Inferior parietal cortex (tissue), 1 donor: ENCODE measurements around the gene LOC101059915.

Experiments used
- DNase-seq: peaks from one replicate; pipeline ENCODE4 v3.0.0-alpha.2; 2016; ENCODE audit errors: extremely low spot score

The LOC101059915 gene

DNA sequence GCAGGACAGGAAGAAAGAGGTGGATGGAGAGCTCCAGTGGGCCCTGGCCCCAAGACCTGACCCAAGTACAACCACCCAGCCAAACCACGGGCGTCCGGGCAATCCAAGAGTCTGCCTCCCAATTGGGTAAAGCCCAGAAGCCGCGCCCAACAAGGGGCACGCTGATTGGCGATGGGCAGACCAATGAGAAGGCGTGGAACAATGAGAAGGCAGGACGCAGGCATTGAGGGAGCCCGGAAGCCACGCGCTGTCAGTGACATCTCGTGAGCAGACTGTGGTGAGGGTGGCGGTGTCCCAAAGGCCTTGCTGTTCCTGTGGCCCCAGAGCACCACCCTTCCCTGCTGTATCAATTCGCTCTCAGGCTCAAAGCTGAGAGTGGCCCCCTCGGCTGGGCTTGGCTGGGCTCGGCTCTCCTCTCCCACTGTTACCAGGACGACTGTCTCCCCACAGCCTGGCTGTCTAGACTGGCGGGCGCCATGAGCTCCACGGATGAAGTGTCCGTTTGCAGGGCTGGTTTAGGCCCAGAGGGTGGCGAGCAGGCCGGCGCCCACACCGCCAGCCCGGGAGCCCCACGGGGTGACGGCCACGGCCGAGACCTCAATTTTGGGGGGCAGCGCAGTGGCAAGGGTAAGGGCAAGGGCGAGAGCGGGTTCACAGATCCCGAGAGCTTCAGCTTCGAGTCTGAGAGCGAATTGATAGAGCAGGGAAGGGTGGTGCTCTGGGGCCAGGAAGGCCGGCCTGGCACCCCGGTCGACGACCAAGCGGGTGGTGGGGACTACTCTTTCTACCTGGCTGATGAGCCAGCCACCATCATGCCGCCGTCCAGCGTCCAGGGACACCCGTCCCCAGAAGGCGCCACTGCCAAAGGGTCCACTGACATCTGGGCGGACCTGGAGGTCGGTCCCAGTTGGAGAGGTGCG, at the start of gene LOC101059915:
TSS of gene LOC101059915 (plus strand) at position 219 of the 920 bp plus-strand sequence.
- no peak for DNase-seq

DNA sequence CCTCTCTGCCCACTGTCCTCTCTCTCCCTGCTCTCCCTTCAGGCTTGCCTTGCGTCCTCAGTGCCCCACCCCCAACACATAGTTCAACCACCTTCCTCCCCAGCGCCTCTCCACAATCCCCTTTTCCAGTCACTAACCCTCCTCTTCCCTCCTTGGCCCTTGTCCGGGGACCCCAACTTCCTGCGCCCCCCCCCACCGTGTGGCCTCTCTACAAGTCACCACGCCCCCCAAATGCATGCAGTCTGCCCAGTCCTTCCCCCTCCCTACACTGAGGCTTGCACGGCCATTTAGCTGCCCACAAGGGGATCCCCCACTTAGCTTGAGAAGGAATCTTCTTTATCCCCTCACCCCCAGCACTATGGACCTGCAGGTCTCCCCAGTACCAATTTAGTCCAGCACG, 49.6 kb upstream of the LOC101059915 start:
- no peak for DNase-seq

DNA sequence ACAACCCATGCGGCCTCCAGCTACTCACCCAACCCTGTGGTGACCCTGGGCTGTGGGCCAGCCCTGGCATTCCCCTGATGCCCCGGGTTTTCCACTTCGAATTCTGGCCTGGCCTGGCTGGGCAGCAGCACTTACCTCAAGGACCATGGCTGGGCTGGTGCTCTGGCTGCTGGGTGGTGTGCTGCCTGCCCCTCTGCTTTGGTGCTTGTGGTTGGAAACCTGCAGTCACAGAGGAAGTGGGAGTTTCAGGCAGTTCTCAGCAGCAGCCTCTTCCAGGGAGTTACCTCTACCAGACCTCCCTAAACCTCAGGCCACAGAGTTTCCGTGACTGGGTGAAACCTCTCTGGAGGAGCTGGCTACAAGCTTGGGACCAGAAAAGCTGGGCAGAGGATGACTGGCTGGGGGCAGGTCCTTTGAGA, 49.0 kb upstream of the LOC101059915 start, which contains the start of gene CXCR3:
TSS of gene CXCR3 (minus strand) at position 209 of the 419 bp plus-strand sequence. CDS start at position 147, 62 bp downstream.
- no peak for DNase-seq

DNA sequence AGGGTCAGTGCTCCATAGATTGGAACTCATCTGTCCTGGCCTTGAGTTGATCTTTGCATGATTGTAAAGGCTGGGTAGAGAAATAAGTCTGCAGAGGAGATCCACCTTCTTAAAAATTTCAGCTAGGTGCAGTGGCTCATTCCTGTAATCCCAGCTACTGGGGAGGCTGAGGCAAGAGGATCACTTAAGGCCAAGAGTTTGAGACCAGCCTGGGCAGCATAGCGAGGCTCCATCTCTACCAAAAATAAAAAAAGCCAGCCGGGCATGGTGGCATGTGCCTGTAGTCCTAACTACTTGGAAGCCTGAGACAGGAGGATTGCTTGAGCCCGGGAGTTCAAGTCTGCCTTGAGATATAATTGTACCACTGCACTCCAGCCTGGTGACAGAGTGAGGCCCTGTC, 48.6 kb upstream of the LOC101059915 start:
- no peak for DNase-seq

DNA sequence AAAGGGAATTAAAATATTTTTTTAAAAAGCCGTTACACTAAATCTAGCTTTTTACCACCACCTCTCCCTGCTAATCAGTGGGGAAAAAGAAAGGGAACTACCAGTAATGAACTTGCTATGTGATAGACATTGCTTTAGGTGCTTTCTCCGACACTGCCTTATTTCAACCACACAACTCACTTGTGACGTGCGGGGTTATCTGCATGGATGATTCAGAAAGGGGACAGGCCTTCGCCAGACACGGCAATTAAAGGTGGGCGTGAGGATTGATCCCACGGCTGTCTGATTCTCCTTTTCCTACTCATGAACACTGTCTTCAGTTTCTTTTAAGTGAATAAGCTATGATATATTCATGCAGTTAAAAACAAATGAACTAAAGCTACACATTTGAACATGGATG, 48.2 kb upstream of the LOC101059915 start:
- DNase-seq: no peak

DNA sequence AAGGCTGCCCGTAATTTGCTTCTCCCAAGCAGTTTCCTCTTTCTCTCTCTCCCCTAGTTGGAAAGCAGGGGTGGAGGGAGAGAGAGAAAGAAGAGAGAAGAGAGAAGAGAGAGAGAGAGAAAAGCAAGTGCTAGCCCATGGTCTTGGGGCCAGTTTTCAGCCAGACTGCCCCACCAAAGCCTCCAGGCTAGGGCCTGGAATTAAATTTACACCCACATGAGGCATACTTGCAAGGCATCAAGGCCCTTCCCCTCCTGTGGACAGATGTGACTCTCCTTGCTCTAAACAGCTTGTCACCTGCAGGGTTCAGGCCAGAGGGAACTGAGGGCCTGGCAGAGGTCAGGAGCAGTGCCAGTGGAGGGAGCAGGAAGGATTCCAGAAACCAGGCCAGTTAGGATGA, 47.4 kb upstream of the LOC101059915 start:
- no peak for DNase-seq

DNA sequence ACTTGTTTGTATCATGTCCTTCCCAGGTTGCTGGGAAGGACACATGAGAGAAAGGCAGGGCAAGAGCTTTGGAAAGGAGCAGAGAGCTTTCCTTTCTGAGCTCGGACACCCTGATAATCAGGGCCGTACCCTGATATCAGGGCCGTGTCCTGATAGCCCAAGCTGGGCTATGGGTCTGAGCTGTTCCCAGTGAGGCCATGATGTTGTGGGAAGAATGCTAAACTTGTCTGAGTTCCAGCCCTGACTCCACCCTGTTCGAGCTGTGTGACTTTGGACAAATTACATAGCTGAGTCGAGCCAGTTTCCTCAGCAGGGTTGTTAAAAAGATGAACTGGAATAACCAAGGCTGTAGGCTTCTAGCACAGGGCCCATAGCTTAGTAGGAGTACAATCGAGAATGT, 45.7 kb upstream of the LOC101059915 start:
- no peak for DNase-seq

DNA sequence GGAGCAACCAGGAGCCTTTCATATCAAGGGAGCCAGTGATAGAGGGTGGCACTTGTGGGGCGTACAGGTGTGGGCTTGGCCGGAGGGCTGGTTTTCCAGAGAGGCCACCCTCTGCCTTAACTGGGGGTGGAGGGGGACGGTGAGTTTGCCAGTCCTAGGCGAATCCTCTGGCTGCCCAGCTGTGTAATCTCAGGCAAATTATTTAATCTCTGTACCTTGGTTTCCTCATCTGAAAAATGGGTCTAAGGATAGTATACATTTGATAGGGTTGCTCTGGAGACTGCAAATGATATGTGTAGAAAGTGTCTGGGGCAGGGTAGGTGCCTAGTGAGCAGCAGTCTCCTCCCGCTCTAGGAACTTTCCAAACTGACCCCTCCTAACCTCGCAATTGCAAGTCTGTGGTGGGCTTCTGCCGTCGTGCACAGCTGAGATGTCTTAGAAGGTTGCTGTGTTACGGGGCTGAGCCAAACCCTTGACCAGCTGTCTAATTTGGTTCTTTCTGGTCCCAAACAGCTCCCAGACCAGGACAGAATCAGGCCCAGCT, 45.2 kb upstream of the LOC101059915 start:
- no peak for DNase-seq

DNA sequence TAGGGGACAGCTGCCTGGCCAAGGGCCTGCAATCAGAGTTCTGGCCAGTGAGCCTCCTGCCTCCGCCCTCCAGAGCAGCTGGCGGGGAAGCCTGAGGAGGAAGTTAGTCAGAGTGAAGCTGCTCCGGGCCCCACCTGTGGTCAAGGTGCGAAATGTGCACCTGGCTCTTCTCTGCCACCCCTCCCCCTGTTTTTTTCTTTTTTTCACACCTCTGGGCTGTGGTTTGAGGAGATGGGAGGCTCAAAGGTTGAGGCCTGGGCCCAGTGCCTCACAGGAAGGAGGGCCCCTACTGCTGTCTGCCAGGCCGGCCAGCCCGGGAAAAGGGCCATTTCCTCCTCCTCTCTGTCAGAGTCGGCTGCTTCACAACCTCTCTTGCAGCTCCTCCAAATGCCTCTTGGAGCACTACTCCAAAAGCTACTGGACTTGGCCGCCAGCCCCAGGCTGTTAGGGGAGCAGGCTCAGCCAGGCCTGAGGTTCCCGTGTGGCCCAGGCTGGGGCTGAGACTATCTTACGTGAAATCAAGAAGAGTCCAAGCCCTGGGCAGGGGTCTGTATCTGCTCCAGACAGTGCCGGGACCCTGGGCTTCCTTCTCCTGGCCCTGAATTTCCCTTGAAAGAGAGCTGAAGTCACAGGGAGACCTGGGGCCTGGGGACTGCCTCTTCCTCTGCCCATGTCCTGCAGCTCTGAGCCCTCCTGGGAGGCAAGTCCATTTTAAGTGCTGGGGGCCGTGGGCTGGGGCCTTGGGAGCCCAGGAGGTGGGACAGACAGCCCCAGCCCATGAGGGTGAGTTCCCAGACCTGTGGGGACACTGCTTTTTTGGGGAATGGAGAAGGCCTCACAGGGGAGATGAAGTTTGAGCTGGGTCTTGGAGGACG, 44.5 kb upstream of the LOC101059915 start:
- peak; percentile 40 for DNase-seq

DNA sequence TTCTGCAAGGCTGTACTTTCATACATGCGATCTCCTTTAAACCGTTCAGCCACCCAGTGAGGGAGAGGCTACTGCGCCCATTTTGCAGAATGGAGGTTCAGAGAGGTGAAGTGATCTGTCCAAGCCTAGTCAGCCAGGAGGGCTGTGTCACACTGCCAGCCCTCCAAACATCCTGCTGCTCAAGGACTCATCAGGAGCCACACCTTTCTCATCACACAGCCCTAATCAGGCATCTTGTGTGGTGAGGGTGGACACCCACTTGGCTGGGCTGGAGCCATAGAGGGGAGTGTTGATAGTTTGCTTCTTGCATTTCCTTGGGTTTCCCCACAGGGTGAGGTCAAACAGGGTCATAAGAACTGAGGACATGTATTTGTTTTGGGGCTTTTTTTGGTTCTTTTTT, 43.6 kb upstream of the LOC101059915 start:
- no peak for DNase-seq

DNA sequence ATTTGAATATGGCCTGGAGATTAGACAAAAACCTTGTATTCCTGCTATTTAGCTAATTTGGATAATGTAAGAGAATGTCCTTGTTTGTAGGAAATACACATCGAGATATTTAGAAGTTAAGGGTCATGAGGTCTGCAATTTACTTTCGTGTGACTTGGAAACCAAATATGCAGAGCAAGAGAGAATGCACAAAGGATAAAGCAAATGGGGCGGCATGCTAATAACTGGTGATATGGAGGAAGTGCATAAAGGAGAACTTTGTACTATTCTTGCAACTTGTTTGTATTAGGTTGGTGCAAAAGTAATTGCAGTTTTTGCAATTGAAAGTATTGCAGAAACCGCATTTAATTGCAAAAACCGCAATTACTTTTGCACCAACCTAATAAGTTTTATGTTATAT, 41.9 kb upstream of the LOC101059915 start:
- DNase-seq: no peak

DNA sequence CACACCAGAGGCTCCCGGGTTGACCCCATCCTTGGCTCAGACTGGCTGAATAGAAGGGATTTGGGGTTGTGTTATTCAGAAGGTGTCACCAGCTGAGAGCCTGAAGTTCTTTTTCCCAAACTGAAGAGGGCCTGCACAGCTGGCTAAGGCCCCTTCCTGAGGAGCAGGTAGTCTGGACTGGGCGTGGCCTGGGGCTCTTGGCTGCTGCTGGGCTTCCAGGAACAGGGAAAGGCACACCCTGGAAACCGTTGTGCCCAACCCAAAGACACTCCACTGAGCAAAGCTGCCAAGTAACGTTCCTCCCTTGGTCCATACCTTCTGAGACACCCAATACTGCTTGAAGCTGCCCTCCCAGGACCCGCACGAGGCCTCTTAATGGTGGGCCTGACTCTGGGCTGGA, 40.8 kb upstream of the LOC101059915 start:
- DNase-seq: no peak

DNA sequence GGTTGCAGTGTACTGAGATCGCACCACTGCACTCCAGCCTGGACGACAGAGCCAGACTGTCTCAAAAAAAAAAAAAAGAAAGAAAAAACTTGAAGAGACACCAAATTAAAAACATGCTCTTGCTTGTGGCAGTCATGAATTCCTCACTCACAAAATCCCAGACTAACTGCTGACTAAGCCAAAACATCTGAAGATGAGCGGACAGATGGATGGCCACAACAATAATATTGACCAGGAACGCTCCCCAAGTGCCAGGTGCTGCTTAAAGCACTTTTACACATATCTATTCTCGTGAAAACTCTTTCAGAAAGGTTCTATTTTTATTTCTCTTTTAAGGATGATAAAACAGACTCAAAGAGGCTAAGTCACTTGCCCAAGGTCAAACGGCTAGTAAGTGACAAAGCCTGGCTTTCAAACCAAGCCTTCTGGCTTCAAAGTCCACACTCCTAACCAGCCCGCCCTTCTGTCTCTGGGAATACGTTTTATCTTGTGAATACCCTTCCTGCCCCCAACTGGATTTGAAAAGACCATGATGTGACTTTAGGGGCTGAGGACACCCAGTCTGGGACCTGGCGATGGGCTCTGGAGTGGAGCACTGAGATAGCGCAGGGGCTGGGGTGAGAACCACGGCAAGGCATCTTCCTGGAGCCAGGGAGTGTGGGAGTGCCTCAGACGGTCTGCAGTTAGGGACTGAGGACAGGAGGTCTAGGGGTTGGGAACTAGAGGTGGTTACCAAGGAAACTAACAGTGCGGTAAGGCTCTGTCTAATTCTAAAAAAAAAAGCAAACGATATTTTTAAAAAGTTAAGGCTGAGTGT, 39.5 kb upstream of the LOC101059915 start:
- DNase-seq: no peak

DNA sequence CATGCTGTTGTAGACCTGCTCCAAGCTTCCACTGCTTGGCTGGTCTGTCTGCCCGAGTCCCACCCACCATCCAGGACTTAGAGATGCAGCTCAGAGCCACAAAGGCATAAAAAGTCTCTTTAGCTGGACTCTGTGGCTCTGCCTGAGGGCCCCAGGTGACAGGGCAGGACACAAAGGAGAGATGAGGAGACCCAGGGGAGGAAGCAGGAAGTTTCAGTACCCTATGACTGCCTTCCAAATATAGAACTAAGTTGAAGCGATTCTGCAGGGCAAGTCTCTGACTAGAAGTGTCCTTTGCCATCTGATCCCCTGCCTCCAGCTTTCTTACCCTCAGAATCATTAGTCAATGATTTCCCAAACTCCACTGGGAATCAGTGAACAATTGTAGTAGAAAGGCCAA, 37.9 kb upstream of the LOC101059915 start:
- DNase-seq: no peak

DNA sequence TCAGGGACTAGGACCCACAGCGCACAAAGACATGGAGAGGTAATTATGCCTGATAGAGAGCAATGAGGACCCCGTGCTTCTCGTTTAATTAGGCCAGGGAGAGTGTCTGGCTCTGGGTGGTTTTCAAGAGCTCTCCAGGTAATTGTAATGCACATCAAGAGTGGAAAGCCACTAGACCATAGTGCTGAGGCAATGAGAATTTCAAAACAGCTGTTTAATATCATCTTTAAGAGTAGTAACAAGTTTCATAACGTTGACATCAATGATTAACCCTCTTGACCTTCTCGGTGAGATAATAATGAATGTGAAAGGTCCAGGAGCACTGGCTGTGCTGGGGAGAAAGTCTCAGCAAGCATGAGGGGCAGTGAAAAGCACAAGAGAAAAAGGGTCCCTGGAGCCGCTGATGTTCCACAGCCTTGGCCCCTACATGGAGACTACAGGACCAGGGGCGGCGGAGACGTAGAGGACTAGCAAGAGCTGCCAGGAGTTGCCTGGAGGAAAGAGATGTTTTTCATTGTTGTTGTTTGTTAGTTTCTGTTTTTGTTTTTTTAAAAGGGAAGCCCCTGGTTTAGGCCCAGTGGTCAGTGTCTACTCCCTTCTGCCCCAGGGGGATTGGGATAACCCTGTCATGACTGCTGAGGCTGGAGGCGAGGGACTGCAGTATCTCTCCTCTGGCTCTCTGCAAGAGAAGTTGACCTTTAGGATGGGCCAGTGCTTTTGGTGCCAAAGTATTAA, 34.3 kb upstream of the LOC101059915 start:
- no peak for DNase-seq

DNA sequence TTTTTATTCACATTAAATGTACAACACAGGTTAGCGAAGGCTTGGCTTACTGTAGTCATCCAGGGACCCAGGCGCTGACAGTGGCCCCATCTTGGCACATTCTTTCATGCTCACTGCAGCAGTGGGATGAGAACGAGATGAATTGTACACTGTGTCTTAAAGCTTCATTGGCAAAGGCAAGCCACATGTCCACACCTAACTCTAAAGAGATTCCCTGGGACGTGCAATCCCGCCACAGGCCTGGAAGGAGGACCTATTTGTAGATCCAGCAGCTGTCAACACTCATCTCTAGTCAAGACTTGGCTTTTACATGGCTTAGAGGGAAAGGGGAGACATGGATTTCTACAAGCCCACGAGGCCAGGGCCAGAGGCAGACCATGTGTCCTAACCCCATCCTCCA, 33.0 kb upstream of the LOC101059915 start:
- no peak for DNase-seq

DNA sequence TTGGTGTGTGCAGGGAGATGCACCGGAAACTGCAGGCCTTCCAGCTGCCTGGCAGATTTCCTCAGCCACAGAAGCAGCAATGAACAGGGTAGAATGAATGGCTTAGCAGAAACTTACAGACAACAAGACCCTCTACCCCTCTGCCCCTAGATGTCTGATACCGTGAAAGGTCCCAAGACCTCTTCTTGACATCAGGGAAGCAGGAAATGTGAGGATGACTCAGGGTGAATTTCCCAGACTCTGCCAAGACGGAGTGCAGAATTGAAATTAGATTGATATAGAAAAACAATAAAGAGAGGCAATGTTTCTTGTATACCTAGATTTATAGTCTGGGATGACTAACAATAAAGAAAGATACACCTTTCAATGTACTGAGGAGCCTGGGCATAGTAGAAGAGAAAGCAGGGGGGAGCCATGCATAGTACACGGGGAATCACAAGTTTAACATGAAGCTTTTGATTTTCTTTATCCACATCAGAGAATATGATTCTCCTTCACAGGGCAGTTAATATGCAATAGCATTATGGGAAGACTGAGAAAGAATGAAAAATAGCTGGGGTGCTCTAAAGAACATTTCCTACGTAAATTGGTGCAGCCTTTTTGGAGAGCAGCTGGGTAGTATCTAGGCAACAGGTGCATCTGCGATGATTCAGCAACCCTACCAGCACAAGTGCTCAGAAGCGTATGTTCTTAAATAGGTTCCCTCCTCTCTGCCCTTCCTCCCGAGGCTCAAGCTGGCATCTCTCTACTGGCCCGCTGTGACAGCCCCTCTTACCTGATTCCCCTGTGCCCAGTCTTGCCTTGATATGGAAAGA, 30.7 kb upstream of the LOC101059915 start:
- DNase-seq: no peak

DNA sequence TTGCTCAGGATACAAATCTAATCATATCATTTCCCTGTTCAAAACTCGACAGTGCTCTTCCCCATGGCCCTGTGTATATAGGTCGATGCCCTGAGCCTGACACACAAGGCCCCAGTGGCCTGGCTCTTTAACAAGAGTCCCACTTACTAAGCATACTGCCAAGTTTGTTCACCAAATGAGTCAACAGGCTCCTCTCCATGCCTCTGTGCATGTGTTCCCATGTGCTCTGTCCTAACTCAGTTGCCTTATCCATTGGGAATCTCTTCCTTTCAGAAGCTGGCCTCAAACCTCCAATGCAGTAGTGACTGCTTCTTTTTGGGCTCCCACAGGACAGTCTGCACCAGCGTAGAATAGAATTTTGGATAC, 30.1 kb upstream of the LOC101059915 start:
- no peak for DNase-seq

DNA sequence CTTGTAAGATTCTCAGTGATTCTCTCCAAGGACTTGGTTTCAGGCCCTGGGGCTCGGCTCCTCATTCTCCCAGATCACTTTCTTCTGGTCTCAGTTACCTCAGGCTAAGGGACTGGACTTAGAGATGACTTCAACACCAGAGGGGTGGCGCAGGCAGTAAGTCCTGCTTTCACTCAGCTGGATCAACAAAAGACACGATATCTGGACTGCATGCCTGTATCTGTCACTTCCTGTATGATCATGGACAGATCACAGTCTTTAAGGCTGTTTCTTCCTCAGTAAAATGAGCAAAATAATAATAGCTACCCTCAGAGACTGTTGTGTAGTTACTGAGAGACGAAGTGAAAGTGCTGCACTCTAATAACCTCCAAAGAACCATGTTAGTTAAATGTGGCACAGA, 29.5 kb upstream of the LOC101059915 start:
- DNase-seq: no peak

DNA sequence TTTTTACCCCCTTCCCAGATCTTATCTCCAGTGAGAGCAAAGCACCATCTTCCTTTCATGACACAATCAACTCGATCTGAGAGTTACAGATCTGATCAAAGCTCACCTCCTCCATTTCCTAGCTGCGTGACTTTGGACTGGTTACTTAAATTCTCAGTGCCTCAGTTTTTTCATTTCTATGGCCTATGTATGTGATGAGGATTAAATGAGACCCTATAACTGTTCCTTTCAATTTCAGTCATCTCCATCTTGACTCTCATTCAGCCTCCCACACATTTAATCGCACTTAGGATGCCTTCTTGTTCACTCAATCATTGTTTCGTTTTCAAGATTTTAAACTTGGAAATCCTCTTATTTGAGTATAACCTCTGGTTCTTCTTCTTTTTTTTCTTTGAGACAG, 28.9 kb upstream of the LOC101059915 start:
- DNase-seq: no peak
